HepG2 (cell line): ENCODE measurements around the gene OCIAD2. TPM values are rescaled to one million over a fixed set of nuclear protein-coding genes. Genes with fewer than 3 reads are reported as not detected.

Experiments used
- ATAC-seq: fragments of 200-7000 bp; cut with Tn5 transposase; 3 replicates; pipeline ENCODE4 v1.9.1; 2020; ENCODE audit warnings: mild to moderate bottlenecking, moderate library complexity
- BruUV-seq: library from RNA; stranded (reverse); fragments of 400-500 nt; replicated peaks from 2 replicates; lab custom pipeline; 2021; lab: Mats Ljungman, UMichigan
- CTCF ChIA-PET: fragments of 300-600 bp; formaldehyde crosslinking; extraction: SDS; loops from one replicate; lab custom pipeline; 2021; ENCODE audit warnings: low total read pairs, inconsistent platforms, low intra/inter-chr PET ratio; lab: Yijun Ruan, JAX
- POLR2A ChIA-PET: fragments of 350-600 bp; sonication (Branson Sonifier 250); formaldehyde crosslinking; loops from one replicate; lab custom pipeline; 2020; ENCODE audit warnings: antibody characterized with exemption, inconsistent platforms; lab: Yijun Ruan, JAX
- DNase-seq: peaks from one replicate; pipeline ENCODE4 v3.0.0-alpha.2; 2015; ENCODE audit warnings: low spot score
- FAIRE-seq: peaks from 3 replicates; lab custom pipeline; 2011; peaks lifted over from hg19 to GRCh38; lab: Jason Lieb, UNC
- H2AFZ ChIP-seq: one replicate; pipeline ENCODE4 v1.6.1; 2011; ENCODE audit warnings: low read length, inconsistent platforms
- H3K27ac ChIP-seq: fragments of 300-600 bp; 3 replicates; pipeline ENCODE4 v1.8.0; 2011; ENCODE audit warnings: mixed run types, mild to moderate bottlenecking, mixed read lengths, low read length, inconsistent platforms; ENCODE audit not compliant: insufficient read depth; ENCODE audit errors: extremely low read length
- H3K27me3 ChIP-seq, 2 experiments: fragments of 200-600 bp in 1 of 2; 2 replicates in 1 of 2; 3 replicates in 1 of 2; pipeline versions ENCODE4 v1.6.0 to v1.8.0; 2011; ENCODE audit warnings: low read length in 2 of 2, mild to moderate bottlenecking in 2 of 2, moderate library complexity in 2 of 2, inconsistent platforms in 1 of 2; ENCODE audit not compliant: insufficient read depth in 2 of 2, control insufficient read depth in 1 of 2
- H3K36me3 ChIP-seq, 2 experiments: fragments of 200-600 bp in 1 of 2; replicated peaks in 1 of 2; 2 replicates in 1 of 2; 3 replicates in 1 of 2; pipeline versions ENCODE4 v1.5.1 to v1.8.0; 2011; ENCODE audit warnings: low read length in 2 of 2, inconsistent platforms in 1 of 2; ENCODE audit not compliant: insufficient read depth in 2 of 2, control insufficient read depth in 1 of 2
- H3K4me1 ChIP-seq: 2 replicates; pipeline ENCODE4 v1.5.1; 2012; ENCODE audit warnings: low read length, inconsistent platforms; ENCODE audit not compliant: insufficient read depth
- H3K4me2 ChIP-seq: 2 replicates; pipeline ENCODE4 v1.6.0; 2011; ENCODE audit warnings: low read depth, low read length, inconsistent platforms
- H3K4me3 ChIP-seq, 3 experiments: fragments of 200-600 bp in 1 of 3; sonication (generic), shearing (Covaris generic) in 1 of 3; replicated peaks in 1 of 3; 2 replicates each; pipeline ENCODE4 v1.5.1; 2011 to 2016; ENCODE audit warnings: low read length in 3 of 3, inconsistent platforms in 2 of 3, low read depth in 2 of 3, mild to moderate bottlenecking in 2 of 3, control low read depth in 1 of 3, mixed read lengths in 1 of 3; ENCODE audit not compliant: insufficient read depth in 1 of 3
- H3K79me2 ChIP-seq: one replicate; pipeline ENCODE4 v1.6.1; 2011; ENCODE audit warnings: low read length, inconsistent platforms; ENCODE audit not compliant: insufficient read depth
- H3K9ac ChIP-seq: 2 replicates; pipeline ENCODE4 v1.6.0; 2011; ENCODE audit warnings: mild to moderate bottlenecking, low read depth, low read length, inconsistent platforms; ENCODE audit not compliant: insufficient read depth
- H3K9me3 ChIP-seq: 2 replicates; pipeline ENCODE4 v1.5.1; 2012; ENCODE audit warnings: mild to moderate bottlenecking, low read length
- H4K20me1 ChIP-seq: 2 replicates; pipeline ENCODE4 v1.6.0; 2011; ENCODE audit warnings: inconsistent platforms, mild to moderate bottlenecking, low read length, moderate library complexity; ENCODE audit not compliant: insufficient read depth
- CAMTA2 ChIP-seq: sonication (generic); formaldehyde crosslinking; IDR thresholded peaks from 2 replicates; pipeline ENCODE4 v1.4.0; 2020; ENCODE audit warnings: mild to moderate bottlenecking, missing genetic modification reagents, borderline replicate concordance
- CTCF ChIP-seq: sonication (generic); formaldehyde crosslinking; IDR thresholded peaks from 2 replicates; pipeline ENCODE4 v1.5.0; 2020; ENCODE audit warnings: mild to moderate bottlenecking, missing genetic modification reagents, moderate library complexity
- DMTF1 ChIP-seq: sonication (generic); formaldehyde crosslinking; IDR thresholded peaks from 2 replicates; pipeline ENCODE4 v1.4.0; 2020; ENCODE audit warnings: mild to moderate bottlenecking, missing genetic modification reagents
- STAG1 ChIP-seq: sonication (generic); formaldehyde crosslinking; IDR thresholded peaks from 2 replicates; pipeline ENCODE4 v1.4.0; 2020; ENCODE audit warnings: missing genetic modification reagents
- ZBTB26 ChIP-seq: IDR thresholded peaks from 2 replicates; pipeline ENCODE4 v1.6.1; 2016; ENCODE audit warnings: missing compliant biosample characterization, missing genetic modification reagents, borderline replicate concordance
- ZNF362 ChIP-seq: sonication (generic); formaldehyde crosslinking; IDR thresholded peaks from 2 replicates; pipeline ENCODE4 v1.4.0; 2020; ENCODE audit warnings: missing genetic modification reagents, mild to moderate bottlenecking, borderline replicate concordance
- ZNF770 ChIP-seq: sonication (generic); formaldehyde crosslinking; IDR thresholded peaks from 2 replicates; pipeline ENCODE4 v1.5.0; 2020; ENCODE audit warnings: mild to moderate bottlenecking, missing genetic modification reagents
- WGBS: methylation state at CpG from one replicate; pipeline ENCODE4 v1.1.6; 2017; ENCODE audit warnings: low lambda C conversion rate; 5-methylcytosine and 5-hydroxymethylcytosine counted together
- in situ Hi-C: cut with HindIII; loops from 2 replicates; pipeline ENCODE4 v1.10.0; 2017; ENCODE audit warnings: low pct_unique_long_range_greater_than_20kb; ENCODE audit not compliant: extremely low pct_ligation_motif_present
- intact Hi-C: fragments of 100-400 bp; cut with micrococcal nuclease; formaldehyde crosslinking; loops from one replicate; pipeline ENCODE4 v1.10.0; 2022; ENCODE audit not compliant: unreplicated experiment
- polyA plus RNA-seq, 8 experiments: library from polyadenylated mRNA; depleted of rRNA in 3 of 8; stranded (reverse) in 7 of 8; unstranded in 1 of 8; fragments of >200 nt; fragmentation: Illumina TruSeq in 4 of 8; extraction: Trizol in 4 of 8; gene quantifications; 2 replicates each; pipeline versions ENCODE4 v1.2.1 to v1.2.3, GENCODE V29; 2011 to 2016; ENCODE audit warnings: low read depth in 4 of 8, missing spikeins in 1 of 8, mixed read lengths in 1 of 8; ENCODE audit not compliant: insufficient read depth in 1 of 8
- total RNA-seq, 5 experiments: library from RNA; depleted of rRNA; stranded (reverse); fragments of >200 nt; fragmentation: Illumina TruSeq; extraction: Trizol; gene quantifications; 2 replicates each; pipeline ENCODE4 v1.2.3, GENCODE V29; 2016; ENCODE audit warnings: low read depth in 1 of 5

OCIAD2 gene
- total and polyA plus RNA-seq, 2 of the 13 experiments (the other 11 are each of a cell fraction or from before 2014, with no cell fraction given), result not detected

- Histone ChIP-seq H3K9ac (no peak overlapping the region), H3K27me3 (no peaks in the 10 kb centered on the region)
- TF ChIP-seq CAMTA2 (CRISPR knock-in tag) (no peak), DMTF1 (CRISPR knock-in tag) (no peak), ZNF770 (no peak), STAG1 (CRISPR knock-in tag) (0 out of 2 replicates have a peak, but pooled peaks have one; percentile 4), ZNF362 (CRISPR knock-in tag) (peak; percentile 41; the same call in 1 of the 2 replicates), ZBTB26 (CRISPR knock-in tag) (no peak), CTCF (CRISPR knock-in tag) (peak; percentile 42)
- TF ChIP-seq, all 625 proteins: peak for 3
- intact Hi-C loops (loop anchor here (5.0 kb wide), 1 partner anchor 367 kb away; no protein-coding TSS in a partner anchor), in situ Hi-C loops (no loop called here)
- H3K79me2 ChIP-seq, result no peaks in the 10 kb centered on the region
- no peak overlapping the region for H3K4me2 ChIP-seq
- ATAC-seq (no peak), DNase-seq (peak; percentile 3), FAIRE-seq (no peak)
- CTCF ChIA-PET, result no interaction called here
- POLR2A ChIA-PET, result no interaction called here
- no peak overlapping the region for H3K27ac ChIP-seq
- no TSS peak for BruUV-seq
- H4K20me1 ChIP-seq, result no peaks in the 10 kb centered on the region
- H2AFZ ChIP-seq, result no peak overlapping the region
- H3K4me3 ChIP-seq, result no peak overlapping the region
- WGBS, result 54% methylated on average over 6 of the region's 6 CpGs
- no peaks in the 10 kb centered on the region for H3K9me3 ChIP-seq
- H3K4me1 ChIP-seq, result no peaks in the 10 kb centered on the region
- H3K36me3 ChIP-seq, result no peaks in the 10 kb centered on the region
These were observed 38.2 kb upstream of the OCIAD2 start for GRCh38 chr4:48944756-48945241.
